Measurements from ENCODE around the gene THBS4.

THBS4 gene

DNA sequence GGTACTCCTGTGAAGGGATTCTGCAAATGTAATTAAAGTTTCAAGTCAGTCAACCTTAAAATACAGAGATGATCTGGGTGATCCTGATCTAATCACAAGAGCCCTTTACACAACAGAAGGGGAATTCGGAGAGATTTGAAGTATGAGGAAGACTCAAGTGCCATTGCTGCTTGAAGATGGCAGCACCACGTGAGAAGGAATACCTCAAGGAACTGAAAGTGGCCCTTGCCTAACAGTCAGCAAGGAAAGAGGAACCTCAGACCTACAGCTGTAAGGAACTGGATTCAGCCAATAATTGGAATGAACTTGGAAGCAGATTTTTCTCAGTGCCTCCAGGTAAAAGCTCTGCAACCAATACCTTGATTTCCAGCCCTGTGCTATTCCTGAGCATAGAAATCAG, 87.4 kb downstream of the THBS4 start:
- TF ChIP-seq EZH2phosphoT487 (conservative IDR thresholded peaks at IDR 0.05; ENCODE audit: low read length) = no peak
- TF ChIP-seq, protein P1, sequence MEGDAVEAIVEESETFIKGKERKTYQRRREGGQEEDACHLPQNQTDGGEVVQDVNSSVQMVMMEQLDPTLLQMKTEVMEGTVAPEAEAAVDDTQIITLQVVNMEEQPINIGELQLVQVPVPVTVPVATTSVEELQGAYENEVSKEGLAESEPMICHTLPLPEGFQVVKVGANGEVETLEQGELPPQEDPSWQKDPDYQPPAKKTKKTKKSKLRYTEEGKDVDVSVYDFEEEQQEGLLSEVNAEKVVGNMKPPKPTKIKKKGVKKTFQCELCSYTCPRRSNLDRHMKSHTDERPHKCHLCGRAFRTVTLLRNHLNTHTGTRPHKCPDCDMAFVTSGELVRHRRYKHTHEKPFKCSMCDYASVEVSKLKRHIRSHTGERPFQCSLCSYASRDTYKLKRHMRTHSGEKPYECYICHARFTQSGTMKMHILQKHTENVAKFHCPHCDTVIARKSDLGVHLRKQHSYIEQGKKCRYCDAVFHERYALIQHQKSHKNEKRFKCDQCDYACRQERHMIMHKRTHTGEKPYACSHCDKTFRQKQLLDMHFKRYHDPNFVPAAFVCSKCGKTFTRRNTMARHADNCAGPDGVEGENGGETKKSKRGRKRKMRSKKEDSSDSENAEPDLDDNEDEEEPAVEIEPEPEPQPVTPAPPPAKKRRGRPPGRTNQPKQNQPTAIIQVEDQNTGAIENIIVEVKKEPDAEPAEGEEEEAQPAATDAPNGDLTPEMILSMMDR (IDR thresholded peaks at IDR 0.05; ENCODE audit: insufficient read depth, low read length, poor library complexity, severe bottlenecking) = no peak
- Histone ChIP-seq H3K9me2 (replicated peaks; ENCODE audit: insufficient read depth, low read length) (no peaks in the 10 kb centered on the region), H2AFZ (ENCODE audit: low read depth, low read length, severe bottlenecking) (no peak overlapping the region), H3K4me2 (ENCODE audit: low read depth, low read length, poor library complexity, severe bottlenecking) (no peak overlapping the region), H4K20me1 (ENCODE audit: low read depth, low read length) (no peaks in the 10 kb centered on the region), H3K27ac (ENCODE audit: low read depth, low read length) (no peak overlapping the region), H3K79me2 (ENCODE audit: insufficient read depth, low read length) (no peaks in the 10 kb centered on the region), H3K36me3 (ENCODE audit: low read length) (no peaks in the 10 kb centered on the region), H3K27me3 (ENCODE audit: low read length) (no peaks in the 10 kb centered on the region), H3K9ac (ENCODE audit: low read length) (no peak overlapping the region), H3F3A (ENCODE audit: insufficient read depth) (no peaks in the 10 kb centered on the region), H3K4me3 (ENCODE audit: insufficient read depth, low read length, poor library complexity, severe bottlenecking) (no peak overlapping the region), H3K9me3 (ENCODE audit: insufficient read depth, low read length) (no peaks in the 10 kb centered on the region)

DNA sequence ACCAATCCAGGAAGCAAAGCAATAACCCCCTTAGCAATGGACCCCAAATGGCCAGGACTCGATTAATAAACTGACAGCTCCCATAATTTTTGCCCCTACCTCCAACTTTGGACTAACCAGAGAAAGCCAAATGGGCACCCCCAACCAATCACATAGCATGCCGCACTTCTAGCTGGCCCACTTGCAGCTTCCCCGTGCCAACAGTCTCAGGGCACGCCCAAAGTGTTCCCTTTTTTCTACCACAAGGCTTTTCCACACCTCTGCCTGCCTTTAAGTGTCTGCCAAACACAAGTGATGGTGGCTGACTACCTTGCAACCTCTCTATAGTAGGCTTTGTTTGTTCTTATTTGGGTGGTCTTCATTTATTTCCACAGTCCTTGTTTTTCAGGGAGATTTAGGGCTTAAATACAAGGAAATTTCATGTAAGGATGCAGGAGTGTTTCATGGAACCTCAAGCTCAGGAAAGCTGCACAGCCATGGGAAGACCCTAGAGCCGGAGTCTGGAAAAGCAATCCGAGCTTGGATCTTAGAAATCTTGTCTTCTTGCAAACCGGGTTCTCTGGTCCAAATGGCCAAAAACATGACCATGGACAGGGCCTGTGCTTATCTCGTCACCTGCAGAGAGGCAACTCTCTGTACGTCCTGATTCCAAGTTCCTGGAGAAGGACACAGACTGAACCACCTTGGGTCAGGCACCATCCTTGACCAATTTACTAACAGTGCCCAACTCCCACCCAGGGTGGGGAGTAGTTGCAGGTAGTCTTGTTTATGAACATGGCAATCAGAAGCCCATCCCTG, 89.2 kb downstream of the THBS4 start:
- TF ChIP-seq, protein P1 (IDR thresholded peaks at IDR 0.05; ENCODE audit: insufficient read depth, low read length, poor library complexity, severe bottlenecking) = no peak
- TF ChIP-seq EZH2phosphoT487 (conservative IDR thresholded peaks at IDR 0.05; ENCODE audit: low read length) = no peak
- Histone ChIP-seq H3K36me3 (ENCODE audit: low read length) (no peaks in the 10 kb centered on the region), H3K27ac (ENCODE audit: low read depth, low read length) (no peak overlapping the region), H3K9me3 (ENCODE audit: insufficient read depth, low read length) (no peaks in the 10 kb centered on the region), H3K27me3 (ENCODE audit: low read length) (no peaks in the 10 kb centered on the region), H3K4me2 (ENCODE audit: low read depth, low read length, poor library complexity, severe bottlenecking) (no peak overlapping the region), H4K20me1 (ENCODE audit: low read depth, low read length) (no peaks in the 10 kb centered on the region), H3F3A (ENCODE audit: insufficient read depth) (no peaks in the 10 kb centered on the region), H3K9ac (ENCODE audit: low read length) (no peak overlapping the region), H3K4me3 (ENCODE audit: insufficient read depth, low read length, poor library complexity, severe bottlenecking) (no peak overlapping the region), H2AFZ (ENCODE audit: low read depth, low read length, severe bottlenecking) (no peak overlapping the region), H3K79me2 (ENCODE audit: insufficient read depth, low read length) (no peaks in the 10 kb centered on the region), H3K9me2 (replicated peaks; ENCODE audit: insufficient read depth, low read length) (no peaks in the 10 kb centered on the region)

DNA sequence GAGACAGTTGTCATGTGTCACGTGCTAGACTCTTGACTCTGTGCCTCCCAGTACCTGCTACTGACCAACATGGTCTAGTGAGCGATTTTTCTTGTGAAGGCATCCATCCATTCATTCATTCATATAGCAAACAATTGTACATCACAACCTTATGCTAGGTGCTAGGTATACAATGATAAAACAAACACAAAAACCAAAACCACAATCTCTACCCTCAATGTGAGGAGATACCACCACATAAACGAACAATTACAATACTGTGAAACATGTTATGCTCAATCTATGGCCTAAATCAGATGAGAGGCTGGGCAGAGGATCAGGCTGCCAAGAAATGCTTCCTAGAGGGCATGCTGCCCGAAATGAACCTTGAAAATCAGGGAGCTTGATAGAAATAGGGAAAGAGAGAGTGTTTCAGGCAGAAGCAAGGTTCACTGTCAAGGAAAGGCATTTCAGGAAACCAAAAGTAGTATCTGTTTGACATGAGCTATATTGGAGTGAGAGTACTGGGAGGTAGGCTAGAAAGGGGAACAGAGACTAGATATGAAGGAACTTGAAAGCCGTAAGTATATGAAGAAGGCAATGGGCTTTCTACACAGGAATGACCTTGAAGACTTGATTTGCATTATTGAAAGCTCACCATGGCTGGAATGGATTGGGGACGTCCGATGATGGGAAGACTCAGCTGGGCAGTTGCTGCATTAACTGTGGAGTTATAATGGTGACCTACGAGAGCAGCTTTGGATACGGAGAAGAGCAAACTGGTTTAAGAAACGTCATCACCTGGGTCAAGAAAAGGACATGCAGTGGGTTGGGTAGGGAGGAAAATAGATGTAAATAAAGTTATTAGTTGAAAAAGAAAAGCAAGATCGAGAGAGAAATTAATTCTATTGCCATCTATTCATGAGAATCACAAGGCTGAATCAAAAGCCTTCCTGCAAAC, 90.1 kb downstream of the THBS4 start:
- no peak overlapping the region for H2AFZ ChIP-seq (ENCODE audit: low read depth, low read length, severe bottlenecking)
- no peaks in the 10 kb centered on the region for H3K9me2 ChIP-seq (replicated peaks; ENCODE audit: insufficient read depth, low read length)
- H3K4me3 ChIP-seq (ENCODE audit: insufficient read depth, low read length, poor library complexity, severe bottlenecking) = no peak overlapping the region
- H3K27ac ChIP-seq (ENCODE audit: low read depth, low read length) = no peak overlapping the region
- H4K20me1 ChIP-seq (ENCODE audit: low read depth, low read length) = no peaks in the 10 kb centered on the region
- no peaks in the 10 kb centered on the region for H3K27me3 ChIP-seq (ENCODE audit: low read length)
- no peak overlapping the region for H3K4me2 ChIP-seq (ENCODE audit: low read depth, low read length, poor library complexity, severe bottlenecking)
- TF ChIP-seq, protein P1 (IDR thresholded peaks at IDR 0.05; ENCODE audit: insufficient read depth, low read length, poor library complexity, severe bottlenecking) = no peak
- no peak for TF ChIP-seq EZH2phosphoT487 (conservative IDR thresholded peaks at IDR 0.05; ENCODE audit: low read length)
- H3K9me3 ChIP-seq (ENCODE audit: insufficient read depth, low read length) = no peaks in the 10 kb centered on the region
- H3K9ac ChIP-seq (ENCODE audit: low read length) = no peak overlapping the region
- no peaks in the 10 kb centered on the region for H3F3A ChIP-seq (ENCODE audit: insufficient read depth)
- no peaks in the 10 kb centered on the region for H3K79me2 ChIP-seq (ENCODE audit: insufficient read depth, low read length)
- H3K36me3 ChIP-seq (ENCODE audit: low read length) = no peaks in the 10 kb centered on the region
